HG03108 (cell line): ENCODE results near the gene C1QL4.
"Not testable (repeated sequence)": the region's sequence is repeated elsewhere in the genome, so short reads cannot be mapped to it uniquely, and the experiment has no call there.

Source experiments
- ATAC-seq: cut with Tn5 transposase; IDR thresholded peaks from one replicate; pipeline ENCODE4 v1.9.1; 2021; ENCODE audit warnings: moderate library complexity; ENCODE audit not compliant: unreplicated experiment

Gene C1QL4

GRCh38 chr12:49282740-49283375 lies 54.1 kb downstream of the C1QL4 start:
- not testable (repeated sequence) for ATAC-seq
